SU-DHL-6 (cell line): ENCODE results near the gene FXYD3.

Source experiments
- H2AFZ ChIP-seq: fragments of 200-600 bp; sonication (generic); 2 replicates; pipeline ENCODE4 v1.6.1; 2014; ENCODE audit warnings: low read depth, mild to moderate bottlenecking, moderate library complexity, mixed read lengths, antibody characterized with exemption, low read length; ENCODE audit not compliant: severe bottlenecking
- H3F3A ChIP-seq: fragments of 200-600 bp; shearing (Covaris generic); 2 replicates; pipeline ENCODE4 v1.6.0; 2016; ENCODE audit warnings: antibody characterized with exemption, mild to moderate bottlenecking; ENCODE audit not compliant: insufficient read depth
- H3K27ac ChIP-seq: fragments of 200-600 bp; sonication (generic); 2 replicates; pipeline ENCODE4 v1.5.1; 2016; ENCODE audit warnings: low read depth, mild to moderate bottlenecking, low read length, moderate library complexity, mixed read lengths
- H3K27me3 ChIP-seq: fragments of 200-600 bp; sonication (generic), shearing (Covaris generic); 2 replicates; pipeline ENCODE4 v1.6.0; 2014; ENCODE audit warnings: mild to moderate bottlenecking, low read length
- H3K36me3 ChIP-seq: fragments of 200-600 bp; sonication (generic); 2 replicates; pipeline ENCODE4 v1.6.1; 2014; ENCODE audit warnings: mild to moderate bottlenecking, low read length, mixed read lengths
- H3K4me2 ChIP-seq: fragments of 300-600, 200-600 bp; shearing (Covaris generic), sonication (generic); 2 replicates; pipeline ENCODE4 v1.6.0; 2014; ENCODE audit warnings: low read length, low read depth, mild to moderate bottlenecking; ENCODE audit not compliant: poor library complexity, severe bottlenecking
- H3K4me3 ChIP-seq: fragments of 200-600 bp; sonication (generic); 2 replicates; pipeline ENCODE4 v1.5.1; 2014; ENCODE audit warnings: antibody characterized with exemption, low read length, mild to moderate bottlenecking, mixed read lengths; ENCODE audit not compliant: insufficient read depth, poor library complexity, severe bottlenecking
- H3K79me2 ChIP-seq: fragments of 200-600 bp; sonication (generic); 2 replicates; pipeline ENCODE4 v1.6.1; 2014; ENCODE audit warnings: mild to moderate bottlenecking, low read length, moderate library complexity; ENCODE audit not compliant: insufficient read depth
- H3K9ac ChIP-seq: fragments of 200-600 bp; sonication (generic); 2 replicates; pipeline ENCODE4 v1.7.0; 2014; ENCODE audit warnings: mild to moderate bottlenecking, low read length
- H3K9me2 ChIP-seq: fragments of 200-600 bp; sonication (generic); replicated peaks from 2 replicates; pipeline ENCODE4 v1.6.1; 2014; ENCODE audit warnings: low read length; ENCODE audit not compliant: insufficient read depth
- H3K9me3 ChIP-seq: fragments of 200-600 bp; sonication (generic); 2 replicates; pipeline ENCODE4 v1.6.1; 2014; ENCODE audit warnings: low read length, mixed read lengths; ENCODE audit not compliant: insufficient read depth
- H4K20me1 ChIP-seq: fragments of 200-600 bp; sonication (generic); 2 replicates; pipeline ENCODE4 v1.6.1; 2014; ENCODE audit warnings: low read depth, mild to moderate bottlenecking, antibody characterized with exemption, low read length, moderate library complexity, mixed read lengths
- CTCF ChIP-seq: fragments of 200-600 bp; sonication (generic); IDR thresholded peaks from one replicate; pipeline ENCODE4 v1.5.1; 2017; ENCODE audit warnings: antibody characterized with exemption, mild to moderate bottlenecking, low read length, moderate library complexity; ENCODE audit not compliant: insufficient read depth, poor library complexity, severe bottlenecking
- EZH2phosphoT487 ChIP-seq: fragments of 200-600 bp; sonication (generic), shearing (Covaris generic); conservative IDR thresholded peaks from 2 replicates; pipeline ENCODE4 v1.6.1; 2018; ENCODE audit warnings: mild to moderate bottlenecking, antibody characterized with exemption, low read length, moderate library complexity, mixed read lengths

Gene FXYD3

GRCh38 chr19:35162471-35163326 lies 47.1 kb downstream of the FXYD3 start:
- H3F3A ChIP-seq, result no peaks in the 10 kb centered on the region
- H3K9ac ChIP-seq, result no peak overlapping the region
- 0 out of 2 replicates have a peak, but pooled peaks cover 2% of the 10 kb centered on the region for H3K79me2 ChIP-seq
- TF ChIP-seq CTCF, result no peak
- no peak overlapping the region for H3K27ac ChIP-seq
- H3K36me3 ChIP-seq, result peaks cover 50% of the 10 kb centered on the region
- no peak overlapping the region for H3K4me2 ChIP-seq
- no peak overlapping the region for H2AFZ ChIP-seq
- no peaks in the 10 kb centered on the region for H3K27me3 ChIP-seq
- no peaks in the 10 kb centered on the region for H4K20me1 ChIP-seq
- H3K4me3 ChIP-seq, result no peak overlapping the region
- H3K9me2 ChIP-seq, result no peaks in the 10 kb centered on the region
- H3K9me3 ChIP-seq, result peaks cover 6% of the 10 kb centered on the region; the same call in 1 of the 2 replicates

GRCh38 chr19:35164418-35164817 lies 48.8 kb downstream of the FXYD3 start:
- Histone ChIP-seq H3K9me2 (no peaks in the 10 kb centered on the region), H4K20me1 (no peaks in the 10 kb centered on the region), H3K4me3 (no peak overlapping the region), H3K27me3 (no peaks in the 10 kb centered on the region), H3K9ac (no peak overlapping the region), H3K36me3 (peaks cover 43% of the 10 kb centered on the region), H2AFZ (no peak overlapping the region), H3K4me2 (no peak overlapping the region), H3K27ac (no peak overlapping the region), H3K79me2 (no peaks in the 10 kb centered on the region), H3F3A (no peaks in the 10 kb centered on the region), H3K9me3 (peaks cover 6% of the 10 kb centered on the region; the same call in 1 of the 2 replicates)
- TF ChIP-seq EZH2phosphoT487, result no peak

DNA sequence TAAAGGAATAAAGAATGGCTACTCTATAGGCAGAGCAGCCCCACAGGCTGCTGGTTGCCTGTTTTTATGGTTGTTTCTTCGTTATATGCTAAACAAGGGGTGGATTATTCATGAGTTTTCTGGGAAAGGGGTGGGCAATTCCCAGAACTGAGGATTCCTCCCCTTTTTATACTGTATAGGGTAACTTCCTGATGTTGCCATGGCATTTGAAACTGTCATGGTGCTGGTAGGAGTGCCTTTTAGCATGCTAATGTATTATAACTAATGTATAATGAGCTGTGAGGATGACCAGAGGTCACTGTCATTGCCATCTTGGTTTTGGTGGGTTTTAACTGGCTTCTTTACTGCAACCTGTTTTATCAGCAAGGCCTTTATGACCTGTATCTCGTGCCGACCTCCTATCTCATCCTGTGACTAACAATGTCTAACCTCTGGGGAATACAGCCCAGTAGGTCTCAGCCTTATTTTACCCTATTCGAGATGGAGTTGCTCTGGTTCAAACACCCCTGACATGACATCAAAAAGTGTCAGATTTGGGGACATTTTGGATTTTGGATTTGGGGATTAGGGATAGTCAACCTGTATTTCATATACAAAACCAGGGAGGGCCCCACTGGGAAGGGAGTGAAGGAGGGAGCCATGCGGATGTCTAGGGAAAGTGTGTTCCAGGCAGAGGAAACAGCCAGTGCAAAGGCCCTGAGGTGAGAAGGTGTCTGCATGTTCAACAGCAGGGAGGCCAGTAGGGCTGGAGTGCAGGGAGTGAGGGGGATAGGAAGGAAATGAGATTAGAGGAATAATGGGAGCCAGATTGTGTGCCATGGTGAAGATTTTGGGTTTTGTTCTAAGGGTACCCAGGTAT lies 49.8 kb downstream of the FXYD3 start:
- TF ChIP-seq CTCF (no peak), EZH2phosphoT487 (no peak)
- H3K9ac ChIP-seq, result no peak overlapping the region
- H3K36me3 ChIP-seq, result peaks cover 41% of the 10 kb centered on the region
- no peaks in the 10 kb centered on the region for H3F3A ChIP-seq
- H3K27ac ChIP-seq, result no peak overlapping the region
- no peak overlapping the region for H3K4me3 ChIP-seq
- no peaks in the 10 kb centered on the region for H3K79me2 ChIP-seq
- H3K4me2 ChIP-seq, result no peak overlapping the region
- H3K9me3 ChIP-seq, result peaks cover 6% of the 10 kb centered on the region; the same call in 1 of the 2 replicates
- no peaks in the 10 kb centered on the region for H4K20me1 ChIP-seq
- H2AFZ ChIP-seq, result no peak overlapping the region
- H3K27me3 ChIP-seq, result no peaks in the 10 kb centered on the region
- no peaks in the 10 kb centered on the region for H3K9me2 ChIP-seq
